Measurements from ENCODE around the gene FHIT. TPM values are rescaled to one million over a fixed set of nuclear protein-coding genes. Genes with fewer than 3 reads are reported as not detected.

Gene FHIT
- total and polyA plus RNA-seq, 10 of the 15 experiments (the other 5 are each of a cell fraction or from before 2014, with no cell fraction given) = 4.2 to 14.9 (median 9.4) TPM

DNA sequence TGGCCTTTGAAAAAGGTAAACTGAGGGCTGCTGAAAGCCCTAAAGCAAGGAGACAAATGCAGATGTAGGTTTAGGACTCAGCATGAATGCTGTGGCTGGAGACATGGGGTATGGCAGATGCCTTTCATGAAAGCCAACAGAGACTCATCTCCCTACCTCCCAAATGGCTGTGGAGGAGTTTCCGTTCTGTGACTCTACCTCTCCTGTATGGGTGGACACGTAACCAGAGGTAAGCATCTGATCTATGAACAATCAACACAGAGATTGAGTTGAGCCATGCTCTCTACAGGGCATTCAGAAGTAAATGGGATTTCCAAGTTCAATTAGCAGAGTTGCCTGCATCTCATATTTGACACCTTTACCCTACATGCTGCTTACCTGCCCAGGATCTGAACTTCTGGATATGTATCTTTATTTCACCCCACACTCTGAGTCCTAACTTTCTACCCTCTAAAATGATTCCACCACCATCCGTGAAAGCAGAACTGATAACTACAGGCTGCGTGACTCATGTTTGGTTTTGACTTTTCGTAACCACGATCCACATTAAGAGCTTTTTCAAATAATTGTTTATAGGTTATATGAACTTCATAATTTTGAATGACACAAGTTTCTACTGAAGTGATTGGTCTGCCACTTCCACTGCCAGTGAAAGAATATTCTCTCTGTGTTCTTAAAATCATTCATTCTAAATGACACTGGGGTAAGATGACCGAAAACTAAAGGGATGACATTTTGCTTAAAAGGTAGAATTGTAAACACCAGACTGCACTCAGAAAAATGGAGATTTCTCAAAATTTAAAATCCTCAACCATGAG, 1058.7 kb downstream of the FHIT start (continued):
- 0 out of 4 replicates have a peak, but pooled peaks of 1 of the 2 experiments have one; percentile 49 for TF ChIP-seq SRF (IDR thresholded peaks at IDR 0.05; ENCODE audit: low read depth in 2 of 2, low read length in 2 of 2)
- peak; percentile 63; the same call in 1 of the 2 replicates for TF ChIP-seq FOXM1 (IDR thresholded peaks at IDR 0.05; ENCODE audit: low read depth, low read length)
- peak; percentile 91 for TF ChIP-seq JUNB (IDR thresholded peaks at IDR 0.05)
- no peak for TF ChIP-seq BHLHE40 (IDR thresholded peaks at IDR 0.05; ENCODE audit: borderline replicate concordance in 1 of 2, low read depth in 2 of 2, low read length in 1 of 2)
- TF ChIP-seq, protein P1, sequence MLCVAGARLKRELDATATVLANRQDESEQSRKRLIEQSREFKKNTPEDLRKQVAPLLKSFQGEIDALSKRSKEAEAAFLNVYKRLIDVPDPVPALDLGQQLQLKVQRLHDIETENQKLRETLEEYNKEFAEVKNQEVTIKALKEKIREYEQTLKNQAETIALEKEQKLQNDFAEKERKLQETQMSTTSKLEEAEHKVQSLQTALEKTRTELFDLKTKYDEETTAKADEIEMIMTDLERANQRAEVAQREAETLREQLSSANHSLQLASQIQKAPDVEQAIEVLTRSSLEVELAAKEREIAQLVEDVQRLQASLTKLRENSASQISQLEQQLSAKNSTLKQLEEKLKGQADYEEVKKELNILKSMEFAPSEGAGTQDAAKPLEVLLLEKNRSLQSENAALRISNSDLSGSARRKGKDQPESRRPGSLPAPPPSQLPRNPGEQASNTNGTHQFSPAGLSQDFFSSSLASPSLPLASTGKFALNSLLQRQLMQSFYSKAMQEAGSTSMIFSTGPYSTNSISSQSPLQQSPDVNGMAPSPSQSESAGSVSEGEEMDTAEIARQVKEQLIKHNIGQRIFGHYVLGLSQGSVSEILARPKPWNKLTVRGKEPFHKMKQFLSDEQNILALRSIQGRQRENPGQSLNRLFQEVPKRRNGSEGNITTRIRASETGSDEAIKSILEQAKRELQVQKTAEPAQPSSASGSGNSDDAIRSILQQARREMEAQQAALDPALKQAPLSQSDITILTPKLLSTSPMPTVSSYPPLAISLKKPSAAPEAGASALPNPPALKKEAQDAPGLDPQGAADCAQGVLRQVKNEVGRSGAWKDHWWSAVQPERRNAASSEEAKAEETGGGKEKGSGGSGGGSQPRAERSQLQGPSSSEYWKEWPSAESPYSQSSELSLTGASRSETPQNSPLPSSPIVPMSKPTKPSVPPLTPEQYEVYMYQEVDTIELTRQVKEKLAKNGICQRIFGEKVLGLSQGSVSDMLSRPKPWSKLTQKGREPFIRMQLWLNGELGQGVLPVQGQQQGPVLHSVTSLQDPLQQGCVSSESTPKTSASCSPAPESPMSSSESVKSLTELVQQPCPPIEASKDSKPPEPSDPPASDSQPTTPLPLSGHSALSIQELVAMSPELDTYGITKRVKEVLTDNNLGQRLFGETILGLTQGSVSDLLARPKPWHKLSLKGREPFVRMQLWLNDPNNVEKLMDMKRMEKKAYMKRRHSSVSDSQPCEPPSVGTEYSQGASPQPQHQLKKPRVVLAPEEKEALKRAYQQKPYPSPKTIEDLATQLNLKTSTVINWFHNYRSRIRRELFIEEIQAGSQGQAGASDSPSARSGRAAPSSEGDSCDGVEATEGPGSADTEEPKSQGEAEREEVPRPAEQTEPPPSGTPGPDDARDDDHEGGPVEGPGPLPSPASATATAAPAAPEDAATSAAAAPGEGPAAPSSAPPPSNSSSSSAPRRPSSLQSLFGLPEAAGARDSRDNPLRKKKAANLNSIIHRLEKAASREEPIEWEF (IDR thresholded peaks at IDR 0.05; ENCODE audit: insufficient replicate concordance, low read depth, low read length) = no peak

DNA sequence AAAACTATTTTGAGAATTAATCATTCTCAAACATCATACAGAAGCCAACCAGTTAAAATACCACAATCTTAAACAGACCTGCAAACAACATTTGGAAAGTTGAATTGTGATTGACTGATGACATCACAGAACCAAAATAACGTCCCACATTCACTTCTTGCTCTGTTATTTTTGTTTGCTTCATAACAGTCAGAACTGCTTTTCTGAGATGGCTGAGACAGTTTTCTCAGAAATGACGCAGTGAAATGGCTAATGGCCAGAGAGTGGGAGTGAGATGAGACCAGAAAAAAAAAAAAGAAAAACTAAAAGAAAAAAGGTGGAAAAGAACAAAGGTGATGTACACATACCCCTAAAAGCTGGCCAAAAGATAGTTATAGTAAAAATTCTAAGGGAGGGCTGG, 1061.2 kb downstream of the FHIT start:
- FAIRE-seq = no peak
- ChIA-PET CTCF (no interaction called here), SMC1A (ENCODE audit: uncharacterized antibody, unreplicated experiment) (no interaction called here), POLR2A (no interaction called here), RAD21 (ENCODE audit: unreplicated experiment) (no interaction called here)
- BruUV-seq (replicated peaks) = no TSS peak
- in situ Hi-C loops (cut with MboI) (no loop called here), intact Hi-C loops (cut with micrococcal nuclease; ENCODE audit: unreplicated experiment) (no loop called here)
- no peaks in the 10 kb centered on the region for H3K36me3 ChIP-seq (ENCODE audit: control insufficient read depth in 2 of 2, insufficient read depth in 2 of 2, low read length in 1 of 2)
- no peak overlapping the region for H3K4me2 ChIP-seq (ENCODE audit: control insufficient read depth, insufficient read depth)
- H4K20me1 ChIP-seq (ENCODE audit: control insufficient read depth, insufficient read depth) = no peaks in the 10 kb centered on the region
- no peaks in the 10 kb centered on the region for H3K79me2 ChIP-seq (ENCODE audit: control insufficient read depth, insufficient read depth, low read length)
- DNase-seq (ENCODE audit: low read depth, low spot score) = no peak
- no peak overlapping the region for H3K4me3 ChIP-seq
- H2AFZ ChIP-seq (ENCODE audit: control insufficient read depth, low read depth, low read length) = no peak overlapping the region
- no peak overlapping the region for H3K27ac ChIP-seq (ENCODE audit: control insufficient read depth, insufficient read depth)
- WGBS (ENCODE audit: insufficient coverage, insufficient replicate concordance, low lambda C conversion rate, missing lambda C conversion rate) = 4% methylated on average over 2 of the region's 2 CpGs
- no peak overlapping the region for H3K9ac ChIP-seq (ENCODE audit: control insufficient read depth, insufficient read depth, low read length)
- H3K4me1 ChIP-seq (ENCODE audit: control insufficient read depth, insufficient read depth, low read length) = 0 out of 2 replicates have a peak, but pooled peaks cover 3% of the 10 kb centered on the region
- no peak for ATAC-seq
- H3K27me3 ChIP-seq (replicated peaks in 1 of 2; ENCODE audit: control insufficient read depth in 2 of 2, insufficient read depth in 2 of 2, low read length in 1 of 2) = no peaks in the 10 kb centered on the region
- no peaks in the 10 kb centered on the region for H3K9me3 ChIP-seq (replicated peaks; ENCODE audit: control insufficient read depth, insufficient read depth, low read length)
- TF ChIP-seq, protein P2, sequence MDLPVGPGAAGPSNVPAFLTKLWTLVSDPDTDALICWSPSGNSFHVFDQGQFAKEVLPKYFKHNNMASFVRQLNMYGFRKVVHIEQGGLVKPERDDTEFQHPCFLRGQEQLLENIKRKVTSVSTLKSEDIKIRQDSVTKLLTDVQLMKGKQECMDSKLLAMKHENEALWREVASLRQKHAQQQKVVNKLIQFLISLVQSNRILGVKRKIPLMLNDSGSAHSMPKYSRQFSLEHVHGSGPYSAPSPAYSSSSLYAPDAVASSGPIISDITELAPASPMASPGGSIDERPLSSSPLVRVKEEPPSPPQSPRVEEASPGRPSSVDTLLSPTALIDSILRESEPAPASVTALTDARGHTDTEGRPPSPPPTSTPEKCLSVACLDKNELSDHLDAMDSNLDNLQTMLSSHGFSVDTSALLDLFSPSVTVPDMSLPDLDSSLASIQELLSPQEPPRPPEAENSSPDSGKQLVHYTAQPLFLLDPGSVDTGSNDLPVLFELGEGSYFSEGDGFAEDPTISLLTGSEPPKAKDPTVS (IDR thresholded peaks at IDR 0.05; ENCODE audit: low read depth, low read length) = no peak
- no peak for TF ChIP-seq NBN (IDR thresholded peaks at IDR 0.05)
- no peak for TF ChIP-seq IKZF2 (IDR thresholded peaks at IDR 0.05)
- TF ChIP-seq, protein P3, sequence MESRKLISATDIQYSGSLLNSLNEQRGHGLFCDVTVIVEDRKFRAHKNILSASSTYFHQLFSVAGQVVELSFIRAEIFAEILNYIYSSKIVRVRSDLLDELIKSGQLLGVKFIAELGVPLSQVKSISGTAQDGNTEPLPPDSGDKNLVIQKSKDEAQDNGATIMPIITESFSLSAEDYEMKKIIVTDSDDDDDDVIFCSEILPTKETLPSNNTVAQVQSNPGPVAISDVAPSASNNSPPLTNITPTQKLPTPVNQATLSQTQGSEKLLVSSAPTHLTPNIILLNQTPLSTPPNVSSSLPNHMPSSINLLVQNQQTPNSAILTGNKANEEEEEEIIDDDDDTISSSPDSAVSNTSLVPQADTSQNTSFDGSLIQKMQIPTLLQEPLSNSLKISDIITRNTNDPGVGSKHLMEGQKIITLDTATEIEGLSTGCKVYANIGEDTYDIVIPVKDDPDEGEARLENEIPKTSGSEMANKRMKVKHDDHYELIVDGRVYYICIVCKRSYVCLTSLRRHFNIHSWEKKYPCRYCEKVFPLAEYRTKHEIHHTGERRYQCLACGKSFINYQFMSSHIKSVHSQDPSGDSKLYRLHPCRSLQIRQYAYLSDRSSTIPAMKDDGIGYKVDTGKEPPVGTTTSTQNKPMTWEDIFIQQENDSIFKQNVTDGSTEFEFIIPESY (IDR thresholded peaks at IDR 0.05) = no peak
- TF ChIP-seq CEBPB (IDR thresholded peaks at IDR 0.05; ENCODE audit: borderline replicate concordance in 1 of 2, low read depth in 2 of 2, low read length in 2 of 2) = no peak
- no peak for TF ChIP-seq ZNF217 (IDR thresholded peaks at IDR 0.05)
- no peak for TF ChIP-seq GATAD2B (conservative IDR thresholded peaks at IDR 0.05; ENCODE audit: low read depth)
- TF ChIP-seq, protein P4, sequence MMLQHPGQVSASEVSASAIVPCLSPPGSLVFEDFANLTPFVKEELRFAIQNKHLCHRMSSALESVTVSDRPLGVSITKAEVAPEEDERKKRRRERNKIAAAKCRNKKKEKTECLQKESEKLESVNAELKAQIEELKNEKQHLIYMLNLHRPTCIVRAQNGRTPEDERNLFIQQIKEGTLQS (IDR thresholded peaks at IDR 0.05; ENCODE audit: borderline replicate concordance, extremely low read depth, low read depth, low read length) = no peak
